Fibroblast of the aortic adventitia (primary cell): ENCODE measurements around the gene PSMG3. TPM values are rescaled to one million over a fixed set of nuclear protein-coding genes. Genes with fewer than 3 reads are reported as not detected.

ENCODE experiments used
- DNase-seq: peaks from one replicate; pipeline ENCODE4 v3.0.0-alpha.2; 2010; ENCODE audit warnings: low read depth
- H3K4me3 ChIP-seq: 2 replicates; pipeline ENCODE4 v1.5.1; 2011; ENCODE audit warnings: low read depth, mild to moderate bottlenecking, control low read depth, low read length, moderate library complexity
- total RNA-seq: library from RNA; depleted of rRNA; stranded (reverse); fragments of >200 nt; gene quantifications from 2 replicates; pipeline ENCODE4 v1.2.3, GENCODE V29; 2012; ENCODE audit warnings: low replicate concordance
- TF ChIP-seq, protein P1 (sequence below): IDR thresholded peaks from 2 replicates; pipeline ENCODE4 v1.5.1; 2011; ENCODE audit warnings: mild to moderate bottlenecking, low read length, control low read depth, inconsistent platforms; ENCODE audit not compliant: insufficient read depth

Gene PSMG3, protein sequence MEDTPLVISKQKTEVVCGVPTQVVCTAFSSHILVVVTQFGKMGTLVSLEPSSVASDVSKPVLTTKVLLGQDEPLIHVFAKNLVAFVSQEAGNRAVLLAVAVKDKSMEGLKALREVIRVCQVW
- total RNA-seq = 6.6 and 20.5 TPM in 2 replicates

DNA sequence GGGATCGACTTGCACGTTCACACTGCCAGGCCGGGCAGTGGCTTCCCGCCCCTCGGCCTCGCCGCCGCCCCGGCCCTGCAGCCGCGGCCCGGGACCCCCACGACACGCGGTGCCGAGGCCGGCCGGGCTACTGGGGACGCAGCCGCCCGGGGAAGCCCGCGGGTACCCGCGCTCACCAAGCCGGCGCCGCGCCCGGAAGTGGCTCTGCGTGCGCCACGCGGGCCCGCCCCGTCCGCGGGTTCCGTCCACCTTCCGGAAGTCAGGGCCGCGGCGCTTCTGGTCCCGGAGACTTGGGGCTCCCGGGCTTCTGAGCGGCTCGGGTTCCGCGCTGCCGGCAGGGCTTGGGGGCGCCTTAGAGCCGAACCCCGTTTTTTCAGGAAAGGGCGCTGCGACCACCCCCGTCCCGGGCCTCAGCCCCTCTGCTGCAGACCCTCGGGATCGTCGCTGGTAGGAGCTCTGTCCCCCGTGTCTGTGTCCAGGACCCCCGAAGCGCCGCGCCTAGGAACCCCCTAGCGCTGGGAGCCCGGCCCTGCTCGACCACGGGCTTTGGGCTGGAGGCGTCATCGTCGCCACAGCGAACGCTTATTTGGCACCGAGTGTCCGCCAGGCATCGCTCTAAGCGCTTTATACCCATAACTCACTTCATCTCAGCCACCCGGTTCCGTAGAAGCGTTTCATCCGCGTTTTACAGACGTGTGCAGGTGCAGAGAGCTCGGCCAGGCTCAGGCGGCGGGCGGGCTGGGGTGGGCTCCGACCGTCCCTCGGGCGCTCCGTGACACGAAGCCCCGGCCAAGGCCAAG, at the start of gene PSMG3:
TSS of gene PSMG3 (minus strand) at position 200 of the 800 bp plus-strand sequence. CDS start 693 bp downstream, outside the sequence.
- TF ChIP-seq, protein P1, sequence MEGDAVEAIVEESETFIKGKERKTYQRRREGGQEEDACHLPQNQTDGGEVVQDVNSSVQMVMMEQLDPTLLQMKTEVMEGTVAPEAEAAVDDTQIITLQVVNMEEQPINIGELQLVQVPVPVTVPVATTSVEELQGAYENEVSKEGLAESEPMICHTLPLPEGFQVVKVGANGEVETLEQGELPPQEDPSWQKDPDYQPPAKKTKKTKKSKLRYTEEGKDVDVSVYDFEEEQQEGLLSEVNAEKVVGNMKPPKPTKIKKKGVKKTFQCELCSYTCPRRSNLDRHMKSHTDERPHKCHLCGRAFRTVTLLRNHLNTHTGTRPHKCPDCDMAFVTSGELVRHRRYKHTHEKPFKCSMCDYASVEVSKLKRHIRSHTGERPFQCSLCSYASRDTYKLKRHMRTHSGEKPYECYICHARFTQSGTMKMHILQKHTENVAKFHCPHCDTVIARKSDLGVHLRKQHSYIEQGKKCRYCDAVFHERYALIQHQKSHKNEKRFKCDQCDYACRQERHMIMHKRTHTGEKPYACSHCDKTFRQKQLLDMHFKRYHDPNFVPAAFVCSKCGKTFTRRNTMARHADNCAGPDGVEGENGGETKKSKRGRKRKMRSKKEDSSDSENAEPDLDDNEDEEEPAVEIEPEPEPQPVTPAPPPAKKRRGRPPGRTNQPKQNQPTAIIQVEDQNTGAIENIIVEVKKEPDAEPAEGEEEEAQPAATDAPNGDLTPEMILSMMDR = peak; percentile 31
- DNase-seq = peak; percentile 86
- H3K4me3 ChIP-seq = peak within 1 kb of the TSS; percentile 89

DNA sequence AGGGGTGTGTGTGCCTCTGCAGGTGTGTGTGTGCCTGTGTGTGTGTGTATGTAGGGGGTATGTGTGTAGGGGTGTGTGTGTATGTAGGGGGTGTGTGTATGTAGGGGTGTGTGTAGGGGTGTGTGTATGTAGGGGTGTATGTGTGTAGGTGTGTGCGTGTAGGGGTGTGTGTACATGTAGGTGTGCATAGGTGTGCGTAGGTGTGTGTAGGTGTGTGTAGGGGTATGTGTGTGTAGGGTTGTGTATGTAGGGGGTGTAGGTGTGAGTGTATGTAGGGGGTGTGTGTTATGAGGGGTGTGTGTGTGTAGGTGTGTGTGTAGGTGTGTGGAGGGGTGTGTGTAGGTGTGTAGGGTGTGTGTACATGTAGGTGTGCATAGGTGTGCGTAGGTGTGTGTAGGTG, 48.6 kb upstream of the PSMG3 start:
- H3K4me3 ChIP-seq = no peak overlapping the region
- TF ChIP-seq, protein P1 = no peak
- no peak for DNase-seq

GRCh38 chr7:1617957-1618356, 48.1 kb upstream of the PSMG3 start:
- no peak overlapping the region for H3K4me3 ChIP-seq
- TF ChIP-seq, protein P1 = no peak
- no peak for DNase-seq

DNA sequence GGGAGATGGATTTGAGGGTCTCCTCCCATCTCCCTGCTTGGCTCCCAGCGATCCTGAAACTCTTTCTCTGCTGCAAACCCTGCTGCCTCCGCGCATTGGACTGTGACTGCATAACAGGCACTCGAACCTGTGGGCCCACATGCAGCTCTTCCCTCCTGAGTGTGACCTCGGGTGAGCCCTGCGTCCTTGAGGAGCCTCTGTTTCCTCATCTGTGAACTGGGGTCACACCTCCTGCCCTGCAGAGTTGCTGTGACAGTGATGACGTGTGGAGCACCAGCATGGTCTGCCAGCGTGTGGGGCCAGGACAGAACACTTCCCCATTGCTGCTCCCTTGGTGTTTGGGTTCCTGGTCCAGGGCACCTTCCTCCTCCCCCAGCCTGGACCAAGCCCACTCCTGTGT, 46.9 kb upstream of the PSMG3 start:
- no peak overlapping the region for H3K4me3 ChIP-seq
- no peak for DNase-seq
- TF ChIP-seq, protein P1 = no peak

DNA sequence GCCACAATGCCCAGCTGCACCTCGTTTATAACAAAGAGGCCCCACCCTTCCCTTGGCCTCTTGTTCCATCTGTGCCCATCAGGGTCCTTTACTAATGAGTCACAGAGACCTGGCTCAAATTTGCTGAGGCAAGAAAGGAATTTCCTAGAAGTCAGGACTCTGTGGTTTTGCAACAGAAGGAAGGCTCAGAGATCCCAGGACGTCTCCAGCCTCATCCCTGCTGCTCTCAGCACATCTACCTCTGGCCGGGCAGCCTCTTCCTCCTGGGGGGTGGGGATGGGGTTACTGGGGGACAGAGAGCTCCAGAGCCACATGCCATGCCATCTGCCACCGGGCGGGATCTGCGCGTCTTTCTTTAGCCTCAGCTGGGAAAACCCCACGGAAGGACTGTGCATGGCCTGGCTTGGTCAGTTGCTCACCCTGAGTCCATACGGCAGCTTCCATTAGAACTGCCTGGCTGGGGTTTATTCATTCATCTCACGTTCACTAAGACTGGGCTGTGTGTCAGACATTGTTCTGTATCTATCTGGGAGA, 41.9 kb upstream of the PSMG3 start:
- TF ChIP-seq, protein P1 = no peak
- peak; percentile 90 for DNase-seq
- no peak overlapping the region for H3K4me3 ChIP-seq

DNA sequence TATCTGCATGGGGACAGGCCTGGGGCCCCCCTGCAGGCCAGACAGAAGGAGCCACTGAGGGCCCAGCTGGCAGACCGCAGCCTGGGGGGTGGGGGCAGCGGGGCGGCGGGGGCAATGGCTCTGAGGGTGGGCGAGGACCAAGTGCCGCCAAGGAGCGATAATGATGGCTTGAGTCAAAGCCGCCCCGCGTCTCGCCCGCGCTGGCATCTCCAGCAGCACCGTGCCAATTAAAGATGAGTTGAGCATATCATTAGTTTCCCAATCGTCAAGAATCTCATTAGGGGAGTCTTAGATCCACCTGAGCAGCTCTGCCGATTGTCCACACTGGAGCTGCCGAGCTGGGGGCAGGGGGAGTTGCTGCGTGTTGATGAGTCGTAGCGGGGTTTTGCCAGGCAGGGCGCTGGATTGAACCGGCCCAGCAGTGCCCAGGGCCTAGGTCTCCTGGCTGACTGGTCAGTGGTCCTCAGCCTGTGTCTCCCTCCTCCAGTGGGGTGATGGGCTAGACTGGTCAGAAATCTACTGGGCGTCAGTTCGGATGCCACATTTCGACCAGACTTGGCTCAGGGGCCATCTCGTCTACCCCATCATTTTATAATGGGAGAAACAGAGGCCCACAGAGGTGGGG, 41.0 kb upstream of the PSMG3 start:
- no peak for DNase-seq
- TF ChIP-seq, protein P1 = no peak
- H3K4me3 ChIP-seq = no peak overlapping the region
